H9 (cell line): ENCODE measurements around the gene MTF1. TPM values are rescaled to one million over a fixed set of nuclear protein-coding genes. Genes with fewer than 3 reads are reported as not detected.

Source experiments
- DNase-seq: peaks from one replicate; pipeline ENCODE4 v3.0.0-alpha.2; 2017
- H2AFZ ChIP-seq: one replicate; pipeline ENCODE4 v1.6.1; 2013; ENCODE audit warnings: mild to moderate bottlenecking, low read length, control low read depth, moderate library complexity
- H2AK5ac ChIP-seq: 2 replicates; pipeline ENCODE4 v1.6.1; 2013; ENCODE audit warnings: low read length, control low read depth, mixed read lengths; ENCODE audit not compliant: insufficient read length
- H2BK120ac ChIP-seq: one replicate; pipeline ENCODE4 v1.6.1; 2013; ENCODE audit warnings: low read depth, mild to moderate bottlenecking, low read length, control low read depth, inconsistent platforms; ENCODE audit not compliant: poor library complexity, severe bottlenecking
- H2BK12ac ChIP-seq: 2 replicates; pipeline ENCODE4 v1.6.1; 2013; ENCODE audit warnings: low read length, control low read depth, mixed read lengths, low read depth; ENCODE audit not compliant: insufficient read length
- H2BK15ac ChIP-seq: 2 replicates; pipeline ENCODE4 v1.6.1; 2013; ENCODE audit warnings: low read depth, low read length, control low read depth
- H2BK20ac ChIP-seq: one replicate; pipeline ENCODE4 v1.6.1; 2013; ENCODE audit warnings: low read depth, mild to moderate bottlenecking, low read length, control low read depth, inconsistent platforms; ENCODE audit not compliant: poor library complexity, severe bottlenecking
- H2BK5ac ChIP-seq: 2 replicates; pipeline ENCODE4 v1.6.1; 2013; ENCODE audit warnings: low read length, control low read depth, mixed read lengths; ENCODE audit not compliant: insufficient read length
- H3K14ac ChIP-seq: 2 replicates; pipeline ENCODE4 v1.6.1; 2013; ENCODE audit warnings: low read length, control low read depth; ENCODE audit not compliant: insufficient read depth
- H3K18ac ChIP-seq: 2 replicates; pipeline ENCODE4 v1.6.1; 2013; ENCODE audit warnings: low read depth, mild to moderate bottlenecking, mixed read lengths, low read length, control low read depth; ENCODE audit not compliant: insufficient read length
- H3K23ac ChIP-seq: 2 replicates; pipeline ENCODE4 v1.6.1; 2013; ENCODE audit warnings: low read length, control low read depth, mixed read lengths, low read depth; ENCODE audit not compliant: insufficient read length
- H3K23me2 ChIP-seq: 2 replicates; pipeline ENCODE4 v1.6.1; 2013; ENCODE audit warnings: low read depth, mild to moderate bottlenecking, mixed read lengths, low read length, control low read depth; ENCODE audit not compliant: insufficient read length, poor library complexity, severe bottlenecking
- H3K27ac ChIP-seq: 2 replicates; pipeline ENCODE4 v1.5.1; 2013; ENCODE audit warnings: low read length, control low read depth, mixed read lengths, low read depth; ENCODE audit not compliant: insufficient read length
- H3K27me3 ChIP-seq: 2 replicates; pipeline ENCODE4 v1.6.1; 2013; ENCODE audit warnings: low read length, control low read depth, inconsistent platforms; ENCODE audit not compliant: insufficient read depth
- H3K4ac ChIP-seq: 2 replicates; pipeline ENCODE4 v1.6.1; 2013; ENCODE audit warnings: low read depth, mild to moderate bottlenecking, control low read depth, inconsistent platforms, low read length, moderate library complexity
- H3K4me1 ChIP-seq: 2 replicates; pipeline ENCODE4 v1.6.1; 2013; ENCODE audit warnings: low read length, control low read depth, inconsistent platforms; ENCODE audit not compliant: insufficient read depth
- H3K4me2 ChIP-seq: 2 replicates; pipeline ENCODE4 v1.6.1; 2013; ENCODE audit warnings: low read length, control low read depth, mixed read lengths; ENCODE audit not compliant: insufficient read length, insufficient read depth
- H3K56ac ChIP-seq: 2 replicates; pipeline ENCODE4 v1.6.1; 2013; ENCODE audit warnings: low read depth, mild to moderate bottlenecking, mixed read lengths, low read length, control low read depth; ENCODE audit not compliant: insufficient read length
- H3K79me1 ChIP-seq: 2 replicates; pipeline ENCODE4 v1.6.1; 2013; ENCODE audit warnings: low read depth, mild to moderate bottlenecking, moderate library complexity, low read length, control low read depth, inconsistent platforms; ENCODE audit not compliant: insufficient read depth, poor library complexity, severe bottlenecking
- H3K79me2 ChIP-seq: 2 replicates; pipeline ENCODE4 v1.6.1; 2013; ENCODE audit warnings: low read length, control low read depth, inconsistent platforms; ENCODE audit not compliant: insufficient read depth
- H3K9ac ChIP-seq: 2 replicates; pipeline ENCODE4 v1.6.1; 2013; ENCODE audit warnings: low read length, control low read depth, mixed read lengths; ENCODE audit not compliant: insufficient read length; ENCODE audit errors: extremely low read depth
- H3K9me3 ChIP-seq: one replicate; pipeline ENCODE4 v1.6.1; 2013; ENCODE audit warnings: low read depth, low read length, inconsistent platforms; ENCODE audit not compliant: control insufficient read depth
- H3T11ph ChIP-seq: one replicate; pipeline ENCODE4 v1.6.1; 2013; ENCODE audit warnings: mild to moderate bottlenecking, low read length, control low read depth, inconsistent platforms
- H4K20me1 ChIP-seq: one replicate; pipeline ENCODE4 v1.6.1; 2013; ENCODE audit not compliant: control insufficient read depth, insufficient read length, insufficient read depth
- H4K5ac ChIP-seq: 2 replicates; pipeline ENCODE4 v1.6.1; 2013; ENCODE audit warnings: low read depth, mild to moderate bottlenecking, mixed read lengths, low read length, control low read depth; ENCODE audit not compliant: insufficient read length
- H4K8ac ChIP-seq: replicated peaks from 2 replicates; pipeline ENCODE4 v1.6.1; 2013; ENCODE audit warnings: low read length, control low read depth, mixed read lengths, low read depth; ENCODE audit not compliant: insufficient read length
- H4K91ac ChIP-seq: 2 replicates; pipeline ENCODE4 v1.6.1; 2013; ENCODE audit warnings: low read depth, mild to moderate bottlenecking, moderate library complexity, mixed read lengths, low read length, control low read depth; ENCODE audit not compliant: insufficient read length
- H3K27ac Mint-ChIP-seq, 3 experiments: 2 replicates in 2 of 3; 3 replicates in 1 of 3; pipeline ENCODE4 v1.8.0; 2020 to 2021; ENCODE audit warnings: mixed read lengths in 3 of 3, mild to moderate bottlenecking in 1 of 3, moderate library complexity in 1 of 3
- H3K27me3 Mint-ChIP-seq: 2 replicates; pipeline ENCODE4 v1.8.0; 2021; ENCODE audit warnings: low read depth, mild to moderate bottlenecking, moderate library complexity, mixed read lengths
- H3K36me3 Mint-ChIP-seq, 3 experiments: 2 replicates in 2 of 3; 3 replicates in 1 of 3; pipeline ENCODE4 v1.8.0; 2020 to 2021; ENCODE audit warnings: low read depth in 3 of 3, mixed read lengths in 3 of 3; ENCODE audit not compliant: insufficient read depth in 1 of 3
- H3K4me1 Mint-ChIP-seq, 2 experiments: 2 replicates each; pipeline ENCODE4 v1.8.0; 2020; ENCODE audit warnings: mixed read lengths in 2 of 2
- H3K4me3 Mint-ChIP-seq, 2 experiments: 2 replicates in 1 of 2; 3 replicates in 1 of 2; pipeline ENCODE4 v1.8.0; 2020 to 2021; ENCODE audit warnings: mild to moderate bottlenecking in 2 of 2, mixed read lengths in 2 of 2, moderate library complexity in 1 of 2
- H3K9me3 Mint-ChIP-seq, 2 experiments: 2 replicates in 1 of 2; 3 replicates in 1 of 2; pipeline ENCODE4 v1.8.0; 2020; ENCODE audit warnings: mild to moderate bottlenecking in 2 of 2, mixed read lengths in 2 of 2, moderate library complexity in 1 of 2
- CTCF ChIP-seq: fragments of 200-600 bp; sonication (generic); conservative IDR thresholded peaks from 3 replicates; pipeline ENCODE4 v1.8.0; 2021; ENCODE audit warnings: antibody characterized with exemption, mild to moderate bottlenecking
- WGBS: extraction: QIAGEN DNeasy Blood & Tissue Kit; methylation state at CpG from one replicate; pipeline ENCODE4 v1.1.7; 2013; ENCODE audit warnings: missing lambda C conversion rate, low lambda C conversion rate, mixed read lengths; ENCODE audit not compliant: insufficient read length; ENCODE audit errors: extremely low coverage; 5-methylcytosine and 5-hydroxymethylcytosine counted together
- total RNA-seq: library from RNA; stranded (reverse); gene quantifications from 2 replicates; pipeline ENCODE4 v1.2.1, GENCODE V29; 2021

MTF1 gene
- total RNA-seq, 1 experiment from 2014 or later = 17.0 TPM

- H3K79me2 ChIP-seq = no peaks in the 10 kb centered on the region
- no peak for TF ChIP-seq CTCF
- peak overlapping the region; percentile 80 for H3K4me2 ChIP-seq
- H4K5ac ChIP-seq = no peak overlapping the region
- H3K9ac ChIP-seq = no peak overlapping the region
- Mint-ChIP-seq H3K9me3 (no peaks in the 10 kb centered on the region; a peak in 1 of 5 replicates), H3K4me1 (peaks cover 26 to 30% of the 10 kb centered on the region in 2 experiments), H3K36me3 (no peaks in the 10 kb centered on the region), H3K27me3 (no peaks in the 10 kb centered on the region; the same call in 1 of the 2 replicates), H3K4me3 (peak overlapping the region; percentile 57 to 88), H3K27ac (no peak overlapping the region; a peak in 1 of 7 replicates)
- H3K18ac ChIP-seq = no peak overlapping the region
- H3T11ph ChIP-seq = no peak overlapping the region
- no peaks in the 10 kb centered on the region for H3K9me3 ChIP-seq
- H3K23me2 ChIP-seq = peaks cover 19% of the 10 kb centered on the region
- no peak overlapping the region for H2AK5ac ChIP-seq
- no peak overlapping the region for H3K14ac ChIP-seq
- peaks cover 27% of the 10 kb centered on the region for H3K27me3 ChIP-seq
- no peak overlapping the region for H3K23ac ChIP-seq
- H2BK120ac ChIP-seq = no peak overlapping the region
- H4K91ac ChIP-seq = no peak overlapping the region
- H3K56ac ChIP-seq = no peak overlapping the region
- H2BK5ac ChIP-seq = no peak overlapping the region
- no peak overlapping the region for H3K27ac ChIP-seq
- no peak overlapping the region for H2BK12ac ChIP-seq
- no peak overlapping the region for H3K4ac ChIP-seq
- H2BK20ac ChIP-seq = no peak overlapping the region
- H4K8ac ChIP-seq = no peak overlapping the region
- no peak overlapping the region for H2AFZ ChIP-seq
- no peaks in the 10 kb centered on the region for H3K79me1 ChIP-seq
- H2BK15ac ChIP-seq = no peak overlapping the region
- peak; percentile 81 for DNase-seq
- WGBS = no CpG with 5 or more reads among the region's 29 CpGs
- H3K4me1 ChIP-seq = peaks cover 4% of the 10 kb centered on the region; the same call in 1 of the 2 replicates
- no peaks in the 10 kb centered on the region for H4K20me1 ChIP-seq
Observed at GRCh38 chr1:37764414-37764825, 95.0 kb downstream of the MTF1 start.
